ENCODE data around the gene ATP8A1. TPM values are rescaled to one million over a fixed set of nuclear protein-coding genes. Genes with fewer than 3 reads are reported as not detected.
"Not testable (repeated sequence)": the region's sequence is repeated elsewhere in the genome, so short reads cannot be mapped to it uniquely, and the experiment has no call there.

ATP8A1 gene
- polyA plus RNA-seq (ENCODE audit: insufficient read length), result 7.1 TPM

GRCh38 chr4:42656944-42657792 is at the start of gene ATP8A1:
Gene ATP8A1 (minus strand): TSS chr4:42657105. CDS start chr4:42656873, 232 bp downstream.
- peak; percentile 60 for DNase-seq (ENCODE audit: low read depth)

DNA sequence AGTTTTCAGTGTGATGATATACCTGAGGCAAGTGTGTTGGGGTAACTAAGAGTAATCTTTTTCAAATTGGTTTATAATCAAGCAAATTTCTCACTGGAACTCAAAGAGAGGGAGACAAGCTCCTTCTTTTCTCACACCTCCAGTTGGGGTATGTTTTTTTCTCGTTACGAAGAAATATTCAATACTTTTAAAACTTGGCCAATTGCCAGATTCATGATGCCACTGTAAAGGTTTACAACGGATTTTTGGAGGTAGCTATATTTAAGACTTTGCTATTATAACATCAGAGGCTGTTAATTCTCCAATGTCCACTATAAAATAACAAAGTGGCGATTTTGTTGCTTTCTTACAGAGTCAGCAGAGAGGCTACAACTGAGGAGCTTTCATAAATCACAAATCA is 49.2 kb upstream of the ATP8A1 start:
- no peak for DNase-seq (ENCODE audit: low read depth)

- no peak for DNase-seq (ENCODE audit: low read depth)
Observed at GRCh38 chr4:42703813-42704212, 46.9 kb upstream of the ATP8A1 start.

GRCh38 chr4:42702895-42703294 is 46.0 kb upstream of the ATP8A1 start:
- DNase-seq (ENCODE audit: low read depth), result no peak

- DNase-seq (ENCODE audit: low read depth), result not testable (repeated sequence)
Observed at GRCh38 chr4:42701780-42702179, 44.9 kb upstream of the ATP8A1 start.

DNA sequence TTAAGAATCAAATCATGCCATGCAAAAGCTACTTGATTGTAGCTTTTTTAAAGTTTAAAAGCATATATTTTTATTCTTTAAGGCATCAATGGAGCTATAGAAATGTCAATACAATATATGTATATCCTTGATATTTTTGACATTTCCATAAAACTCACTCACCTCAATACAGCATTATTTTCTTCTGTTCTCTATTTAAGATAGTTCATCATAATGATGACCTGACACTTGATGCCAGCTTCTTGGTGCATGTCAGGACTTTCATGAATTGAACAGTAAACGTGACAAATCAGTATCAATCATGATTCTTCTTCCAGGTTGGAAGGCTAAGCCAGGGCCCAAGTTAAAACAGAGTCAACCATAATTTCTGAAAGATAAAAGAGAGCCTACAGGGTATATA is 33.6 kb upstream of the ATP8A1 start:
- no peak for DNase-seq (ENCODE audit: low read depth)

- DNase-seq (ENCODE audit: low read depth), result no peak
Observed at GRCh38 chr4:42683393-42683792, 26.5 kb upstream of the ATP8A1 start.

GRCh38 chr4:42678512-42678911 is 21.6 kb upstream of the ATP8A1 start:
- DNase-seq (ENCODE audit: low read depth), result no peak

DNA sequence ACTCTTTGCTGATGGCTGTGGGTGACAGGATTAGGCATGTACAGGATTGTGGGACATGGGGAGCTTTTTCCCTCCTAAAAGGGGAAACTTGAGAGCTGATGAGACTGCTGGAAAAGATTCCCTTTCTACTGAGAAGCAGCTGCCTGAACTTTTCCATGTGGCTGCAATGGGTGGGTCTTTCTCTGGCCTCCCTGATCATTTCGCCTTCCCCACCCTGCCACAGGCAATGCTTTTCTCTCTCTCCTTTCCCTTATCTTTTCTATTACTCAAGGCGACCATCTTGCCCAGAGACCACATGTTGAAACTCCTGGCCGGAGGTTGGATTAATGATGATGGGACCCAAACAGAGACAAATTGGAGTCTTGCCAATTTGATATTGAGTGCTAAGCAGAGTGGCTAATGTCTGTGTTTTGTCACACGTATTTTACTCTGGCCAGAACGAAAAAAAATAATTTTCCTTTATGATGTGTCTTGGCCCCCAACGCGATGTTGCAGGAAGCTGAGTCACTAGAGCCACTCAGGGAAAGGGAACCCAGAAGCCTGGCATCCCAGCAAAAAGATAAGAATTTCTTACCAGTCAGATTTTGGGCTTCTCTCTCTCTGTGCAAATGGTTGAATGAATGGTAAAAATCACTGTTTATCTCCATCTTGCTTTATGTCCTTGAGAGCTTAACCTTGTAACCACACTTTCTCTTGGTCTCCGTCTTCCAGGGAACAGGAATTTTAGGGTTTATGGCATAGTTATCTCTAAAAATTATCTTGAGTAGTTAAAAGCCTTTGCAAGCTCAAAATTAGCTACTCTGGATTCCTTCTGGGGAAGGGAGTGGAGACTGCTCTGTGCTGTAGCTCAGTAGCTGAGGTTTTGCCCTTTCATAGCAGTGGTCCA is 19.4 kb upstream of the ATP8A1 start:
- DNase-seq (ENCODE audit: low read depth), result no peak

- DNase-seq (ENCODE audit: low read depth), result no peak
Observed at GRCh38 chr4:42673082-42673425, 16.1 kb upstream of the ATP8A1 start.

DNA sequence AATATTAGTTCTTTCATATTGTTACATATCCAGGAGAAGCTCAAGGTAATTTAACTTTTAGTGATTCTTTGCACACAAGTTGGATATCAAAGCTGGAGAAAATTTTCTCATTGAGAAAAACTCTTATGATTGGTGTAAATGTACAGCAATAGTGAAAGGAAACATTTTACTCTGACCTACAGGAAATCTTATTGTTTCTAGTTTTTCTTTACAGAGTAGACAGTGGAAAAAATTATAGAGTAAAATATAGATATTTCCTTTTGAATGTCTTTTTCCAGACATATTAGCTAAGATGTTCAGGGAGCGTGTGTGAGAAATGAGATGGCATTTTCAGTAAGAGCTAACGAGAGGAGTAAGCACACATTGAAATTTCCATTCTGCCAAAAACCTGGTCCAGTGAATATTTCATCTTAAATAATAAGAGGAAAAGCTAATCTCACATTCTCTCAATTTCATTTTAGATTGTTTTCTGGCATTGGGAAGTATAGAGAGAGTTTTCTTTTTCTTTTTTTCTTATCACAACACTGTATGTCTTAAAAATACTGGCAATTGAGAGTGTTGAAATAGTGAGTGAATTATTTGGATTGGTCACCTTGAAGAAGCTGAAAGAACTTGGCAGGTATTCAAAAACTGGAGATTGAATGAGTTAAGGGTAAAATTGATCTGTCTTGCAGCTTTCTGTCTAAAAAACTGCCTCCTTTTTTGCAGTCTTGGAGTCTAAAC is 15.6 kb upstream of the ATP8A1 start:
- DNase-seq (ENCODE audit: low read depth), result no peak

DNA sequence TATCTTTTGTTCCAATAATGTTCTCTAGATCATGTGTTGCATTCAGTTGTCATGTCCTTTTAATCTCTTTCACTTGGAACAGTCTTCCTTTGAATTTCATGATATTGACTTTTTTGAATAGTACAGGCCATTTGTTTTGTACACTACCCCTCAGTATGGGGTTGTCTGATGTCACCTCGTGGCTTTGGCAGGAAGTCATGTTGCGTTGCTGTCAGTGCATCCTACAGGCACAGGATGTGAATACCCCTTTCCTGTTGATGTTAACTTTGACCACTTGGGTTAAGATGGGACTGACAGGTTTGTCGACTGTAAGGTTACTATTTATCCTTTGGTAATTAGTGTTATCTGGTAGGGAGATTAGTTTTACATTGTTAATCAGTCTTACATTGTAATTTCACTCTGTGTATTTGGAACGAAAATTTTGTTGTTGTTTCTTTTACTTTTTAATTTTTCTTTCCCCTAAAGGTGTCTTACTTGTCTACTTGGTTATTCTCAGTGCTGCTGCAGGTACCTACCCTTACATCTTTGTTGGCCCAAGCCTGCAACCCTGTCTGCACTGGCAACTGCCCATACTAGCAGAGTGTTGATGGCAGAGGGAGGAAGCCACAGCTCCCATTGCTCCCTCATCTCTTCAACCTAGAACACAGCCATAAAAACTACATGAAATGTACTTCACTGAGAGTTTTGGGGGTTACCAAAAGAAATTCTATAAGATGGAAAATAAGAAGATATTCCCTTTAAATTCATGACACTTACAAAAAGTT is 14.7 kb upstream of the ATP8A1 start:
- no peak for DNase-seq (ENCODE audit: low read depth)

DNA sequence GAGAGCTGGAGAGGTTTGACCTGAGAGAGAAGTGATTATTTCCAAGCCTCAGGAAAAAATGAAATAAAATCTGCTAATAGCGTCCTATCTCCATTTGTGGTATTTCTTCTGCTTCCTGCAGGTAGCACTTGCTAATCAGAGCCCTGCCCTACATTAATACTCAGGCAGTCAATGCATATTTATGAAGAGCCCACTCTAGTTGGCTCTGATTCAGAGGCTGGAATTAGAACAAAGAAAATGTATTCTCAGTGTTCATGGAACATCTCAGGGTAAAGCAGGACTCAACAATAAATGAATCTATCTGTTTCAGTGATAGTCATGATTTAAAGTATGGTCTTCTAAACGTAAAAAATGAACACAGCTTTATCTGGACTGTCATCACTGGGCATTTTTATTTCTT is 1.4 kb upstream of the ATP8A1 start:
- no peak for DNase-seq (ENCODE audit: low read depth)

DNA sequence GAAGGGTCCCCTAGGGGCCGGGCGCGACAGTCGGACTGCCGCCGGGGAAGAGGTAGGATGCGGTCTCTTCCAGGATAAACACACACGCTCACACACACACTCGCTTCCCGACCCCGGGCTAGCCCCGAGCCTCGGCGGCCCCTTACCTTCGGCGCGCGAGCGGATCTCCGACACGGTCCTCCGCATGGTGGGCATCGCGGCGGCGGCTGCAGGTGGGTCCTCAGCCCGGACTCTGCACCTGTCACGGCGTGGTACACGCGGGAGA is 294 bp downstream of the ATP8A1 start:
- no peak for DNase-seq (ENCODE audit: low read depth)

- no peak for DNase-seq (ENCODE audit: low read depth)
Observed at GRCh38 chr4:42655921-42656678, 805 bp downstream of the ATP8A1 start.

- no peak for DNase-seq (ENCODE audit: low read depth)
Observed at GRCh38 chr4:42655269-42655637, 1.7 kb downstream of the ATP8A1 start.

DNA sequence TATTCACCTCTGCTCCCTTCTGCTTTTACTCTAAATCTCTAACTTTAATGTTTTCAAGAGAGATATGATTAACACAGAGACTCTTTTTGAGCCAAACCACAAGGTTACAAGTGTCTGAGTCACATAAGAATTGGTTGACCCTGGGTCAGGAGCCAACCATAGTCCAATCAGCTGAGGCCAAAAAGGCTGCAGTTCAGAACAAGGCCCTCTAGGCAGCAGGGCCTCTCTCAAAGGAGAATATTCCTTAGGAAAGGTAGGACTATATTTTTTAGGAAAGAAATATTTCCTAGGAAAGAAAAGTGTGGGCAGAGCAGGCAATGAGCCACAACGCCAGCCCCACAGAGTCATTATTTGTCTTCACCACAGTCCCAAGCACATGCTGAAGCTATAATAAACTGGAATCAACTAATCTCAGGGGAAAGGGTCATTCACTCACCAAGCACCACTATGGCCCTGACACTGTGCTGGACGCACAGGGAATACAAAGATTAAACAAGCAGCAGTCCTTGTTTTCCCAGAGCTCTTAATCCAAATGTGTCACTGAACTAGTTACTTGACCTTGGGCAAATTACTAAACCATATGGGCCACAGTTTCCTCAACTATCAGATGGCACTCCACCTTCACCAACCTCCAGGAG is 2.2 kb downstream of the ATP8A1 start:
- no peak for DNase-seq (ENCODE audit: low read depth)

GRCh38 chr4:42653626-42654560 is 3.0 kb downstream of the ATP8A1 start:
- no peak for DNase-seq (ENCODE audit: low read depth)

DNA sequence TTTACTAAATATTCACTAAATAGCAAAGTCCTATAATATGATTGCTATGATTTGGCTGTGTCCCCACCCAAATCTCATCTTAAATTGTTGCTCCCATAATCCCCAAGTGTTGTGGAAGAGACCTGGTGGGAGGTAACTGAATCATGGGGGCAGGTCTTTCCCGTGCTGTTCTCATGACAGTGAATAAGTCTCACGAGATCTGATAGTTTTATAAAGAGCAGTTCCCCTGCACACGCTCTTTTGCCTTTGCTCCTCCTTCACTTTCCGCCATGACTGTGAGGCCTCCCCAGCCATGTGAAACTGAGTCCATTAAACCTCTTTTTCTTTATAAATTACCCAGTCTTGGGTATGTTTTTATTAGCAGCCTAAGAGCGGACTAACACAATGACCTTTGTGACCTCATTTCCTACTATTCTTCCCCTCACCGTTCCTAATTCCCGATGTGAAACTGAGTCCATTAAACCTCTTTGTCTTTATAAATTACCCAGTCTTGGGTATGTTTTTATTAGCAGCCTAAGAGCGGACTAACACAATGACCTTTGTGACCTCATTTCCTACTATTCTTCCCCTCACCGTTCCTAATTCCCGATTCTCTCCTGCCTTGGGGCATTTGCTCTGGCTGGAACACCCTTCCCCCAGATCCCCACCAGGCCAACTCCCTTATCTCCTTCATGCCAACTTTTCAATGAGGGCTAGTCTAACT is 4.2 kb downstream of the ATP8A1 start:
- DNase-seq (ENCODE audit: low read depth), result not testable (repeated sequence)
